Ectodermal cell (in vitro differentiated cells): ENCODE measurements around the gene TMUB1.

Experiments
- H3K27ac ChIP-seq: 2 replicates; pipeline ENCODE4 v1.7.0; 2013; ENCODE audit warnings: mild to moderate bottlenecking, low read depth, low read length; ENCODE audit not compliant: insufficient read depth, poor library complexity, severe bottlenecking
- H3K27me3 ChIP-seq: 2 replicates; pipeline ENCODE4 v1.7.0; 2013; ENCODE audit warnings: mild to moderate bottlenecking, low read length; ENCODE audit not compliant: insufficient read depth, control insufficient read depth, poor library complexity, severe bottlenecking
- H3K36me3 ChIP-seq: one replicate; pipeline ENCODE4 v1.7.0; 2013; ENCODE audit warnings: low read length; ENCODE audit not compliant: control insufficient read depth, insufficient read depth
- H3K4me1 ChIP-seq: one replicate; pipeline ENCODE4 v1.7.0; 2013; ENCODE audit warnings: low read length; ENCODE audit not compliant: control insufficient read depth, insufficient read depth
- H3K4me3 ChIP-seq: 2 replicates; pipeline ENCODE4 v1.7.0; 2013; ENCODE audit warnings: low read depth, low read length, control low read depth; ENCODE audit not compliant: insufficient read depth
- H3K9me3 ChIP-seq: 2 replicates; pipeline ENCODE4 v1.7.0; 2013; ENCODE audit warnings: mild to moderate bottlenecking, low read length, moderate library complexity; ENCODE audit not compliant: control insufficient read depth
- WGBS, 2 experiments: methylation state at CpG; one replicate each; pipeline ENCODE4 v1.1.7; 2013; ENCODE audit warnings: missing lambda C conversion rate in 2 of 2; 5-methylcytosine and 5-hydroxymethylcytosine counted together

The TMUB1 gene

DNA sequence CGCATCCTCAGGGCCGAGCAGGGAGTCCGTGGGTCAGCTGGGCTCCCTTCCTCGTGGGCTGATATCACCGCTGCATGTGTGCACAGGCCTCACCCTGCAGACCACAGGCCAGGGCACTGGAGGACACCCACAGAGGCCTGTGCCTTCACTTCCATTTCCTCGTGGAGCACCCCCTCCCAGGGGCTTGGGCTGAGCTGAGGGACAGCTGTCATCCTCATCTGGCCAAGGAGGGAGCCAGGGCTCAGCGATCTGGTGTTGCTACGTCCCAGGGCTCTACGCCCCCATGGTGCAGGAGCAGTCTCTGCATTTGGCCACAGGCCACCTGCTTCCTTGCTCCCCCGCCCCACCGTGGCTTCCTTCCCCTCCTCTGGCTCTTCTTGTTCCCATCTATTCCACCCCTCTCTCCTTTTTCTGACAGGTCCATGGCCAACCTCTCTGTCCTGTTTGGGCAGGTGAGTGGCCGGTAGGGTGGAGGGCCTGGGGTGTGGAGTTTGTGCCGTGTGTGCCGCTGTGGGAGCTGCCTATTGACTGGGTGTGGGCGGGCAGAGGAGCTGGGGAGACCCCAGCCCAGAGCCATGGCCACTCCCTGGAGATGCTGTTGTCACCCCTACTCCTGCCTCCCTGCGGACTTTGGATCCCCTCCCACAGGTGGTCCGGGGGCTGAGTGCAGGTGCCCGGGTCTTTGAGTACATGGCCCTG is 43.3 kb downstream of the TMUB1 start:
- Histone ChIP-seq H3K36me3 (no peaks in the 10 kb centered on the region), H3K9me3 (no peaks in the 10 kb centered on the region), H3K4me3 (no peak overlapping the region), H3K4me1 (no peaks in the 10 kb centered on the region), H3K27ac (no peak overlapping the region), H3K27me3 (no peaks in the 10 kb centered on the region)
- WGBS, 2 experiments: 87% methylated on average over 18 of the region's 18 CpGs

DNA sequence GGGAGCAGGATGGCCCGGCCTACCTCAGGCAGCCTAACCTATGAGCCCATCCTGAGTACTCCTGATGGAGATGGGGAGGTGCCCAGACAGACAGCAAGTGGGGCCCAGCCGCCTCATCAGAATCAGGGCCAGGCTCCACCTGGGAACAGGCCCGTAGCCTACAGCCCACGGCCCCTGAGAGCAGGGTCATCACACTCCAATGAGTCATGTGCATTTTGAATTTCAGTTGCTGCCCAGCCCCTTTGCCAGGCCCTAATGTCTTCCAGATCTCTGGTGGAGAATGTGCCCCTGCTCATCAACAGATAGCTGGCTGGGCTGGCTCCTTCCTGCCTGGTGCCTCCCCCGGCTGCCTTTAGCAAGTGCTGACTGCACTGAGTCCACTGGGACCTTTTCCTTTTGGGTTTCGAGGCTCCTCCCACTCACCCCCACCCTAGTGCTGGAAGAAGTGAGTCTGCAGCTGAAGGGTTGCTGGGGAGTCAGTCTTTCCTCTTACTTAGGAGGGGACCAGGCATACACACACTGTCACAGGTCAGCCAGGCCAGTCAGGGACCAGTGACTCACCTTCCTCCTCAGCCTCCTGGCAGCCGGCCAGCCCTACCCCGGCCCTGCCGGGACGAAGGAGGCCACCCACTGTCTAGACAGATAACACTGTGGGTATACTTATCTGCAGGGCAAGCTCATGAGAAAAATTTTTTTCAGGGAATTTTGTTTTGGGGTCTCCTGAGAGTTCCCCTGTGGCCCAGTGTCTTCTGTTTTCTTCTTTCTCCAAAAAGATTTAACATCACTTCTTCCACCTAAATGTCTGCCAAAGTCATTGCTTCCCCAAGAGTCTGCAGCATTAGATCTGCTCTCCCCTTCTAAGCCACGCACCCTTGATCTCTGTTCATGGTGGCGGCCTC is 44.1 kb downstream of the TMUB1 start:
- no peaks in the 10 kb centered on the region for H3K9me3 ChIP-seq
- H3K27ac ChIP-seq: no peak overlapping the region
- no peaks in the 10 kb centered on the region for H3K27me3 ChIP-seq
- no peak overlapping the region for H3K4me3 ChIP-seq
- no peaks in the 10 kb centered on the region for H3K36me3 ChIP-seq
- H3K4me1 ChIP-seq: no peaks in the 10 kb centered on the region
- 74 to 76% methylated on average over 12 of the region's 12 CpGs for WGBS, 2 experiments

DNA sequence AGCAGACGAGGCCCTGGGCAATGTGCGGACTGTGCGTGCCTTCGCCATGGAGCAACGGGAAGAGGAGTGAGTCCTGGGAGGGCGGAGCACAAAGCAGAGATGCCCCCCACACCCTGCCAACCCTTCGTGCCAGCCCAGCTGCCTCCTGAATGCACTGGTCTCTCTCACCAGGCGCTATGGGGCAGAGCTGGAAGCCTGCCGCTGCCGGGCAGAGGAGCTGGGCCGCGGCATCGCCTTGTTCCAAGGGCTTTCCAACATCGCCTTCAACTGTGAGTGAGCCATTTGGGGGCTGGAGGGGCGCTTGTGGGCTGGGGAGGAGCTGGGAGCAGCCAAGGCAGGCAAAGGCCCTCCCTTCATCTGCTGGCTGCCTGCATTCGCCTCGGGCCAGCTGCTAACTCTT is 47.4 kb downstream of the TMUB1 start:
- no peak overlapping the region for H3K27ac ChIP-seq
- WGBS, 2 experiments: 95 to 96% methylated on average over 17 of the region's 17 CpGs
- no peaks in the 10 kb centered on the region for H3K9me3 ChIP-seq
- no peaks in the 10 kb centered on the region for H3K27me3 ChIP-seq
- no peaks in the 10 kb centered on the region for H3K36me3 ChIP-seq
- H3K4me3 ChIP-seq: no peak overlapping the region
- no peaks in the 10 kb centered on the region for H3K4me1 ChIP-seq

DNA sequence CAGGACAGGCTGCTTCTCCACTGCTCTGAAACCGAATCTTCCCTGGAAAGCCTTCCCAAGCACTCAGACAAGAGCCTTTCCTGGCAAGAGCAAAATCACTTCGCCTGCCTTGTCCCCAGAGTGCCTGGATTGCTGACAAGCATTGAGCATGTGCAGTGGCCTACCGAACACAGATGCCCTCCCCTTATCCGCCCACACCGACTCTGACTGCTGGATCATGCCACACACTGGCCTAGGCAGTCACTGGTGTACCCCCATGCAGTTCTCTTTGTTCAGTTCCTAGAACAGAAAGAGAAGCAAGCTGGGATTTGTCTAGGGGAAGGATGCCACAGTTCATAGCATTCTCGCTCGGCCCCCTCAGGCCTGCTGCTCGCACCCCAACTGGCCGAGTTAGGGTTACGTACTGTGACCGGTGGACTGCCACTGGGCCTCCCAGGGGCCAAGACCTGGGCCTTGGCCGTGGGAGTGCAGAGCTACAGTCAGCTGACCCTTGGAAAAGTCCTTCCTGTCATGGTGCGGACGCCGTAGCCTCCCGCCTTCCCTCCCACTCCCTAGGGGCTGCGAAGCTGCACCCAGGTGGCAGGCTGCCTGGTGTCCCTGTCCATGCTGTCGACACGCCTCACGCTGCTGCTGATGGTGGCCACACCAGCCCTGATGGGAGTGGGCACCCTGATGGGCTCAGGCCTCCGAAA is 48.1 kb downstream of the TMUB1 start:
- WGBS, 2 experiments: 92 to 93% methylated on average over 21 of the region's 21 CpGs
- Histone ChIP-seq H3K27ac (no peak overlapping the region), H3K4me3 (no peak overlapping the region), H3K27me3 (no peaks in the 10 kb centered on the region), H3K36me3 (no peaks in the 10 kb centered on the region), H3K9me3 (no peaks in the 10 kb centered on the region), H3K4me1 (no peaks in the 10 kb centered on the region)

DNA sequence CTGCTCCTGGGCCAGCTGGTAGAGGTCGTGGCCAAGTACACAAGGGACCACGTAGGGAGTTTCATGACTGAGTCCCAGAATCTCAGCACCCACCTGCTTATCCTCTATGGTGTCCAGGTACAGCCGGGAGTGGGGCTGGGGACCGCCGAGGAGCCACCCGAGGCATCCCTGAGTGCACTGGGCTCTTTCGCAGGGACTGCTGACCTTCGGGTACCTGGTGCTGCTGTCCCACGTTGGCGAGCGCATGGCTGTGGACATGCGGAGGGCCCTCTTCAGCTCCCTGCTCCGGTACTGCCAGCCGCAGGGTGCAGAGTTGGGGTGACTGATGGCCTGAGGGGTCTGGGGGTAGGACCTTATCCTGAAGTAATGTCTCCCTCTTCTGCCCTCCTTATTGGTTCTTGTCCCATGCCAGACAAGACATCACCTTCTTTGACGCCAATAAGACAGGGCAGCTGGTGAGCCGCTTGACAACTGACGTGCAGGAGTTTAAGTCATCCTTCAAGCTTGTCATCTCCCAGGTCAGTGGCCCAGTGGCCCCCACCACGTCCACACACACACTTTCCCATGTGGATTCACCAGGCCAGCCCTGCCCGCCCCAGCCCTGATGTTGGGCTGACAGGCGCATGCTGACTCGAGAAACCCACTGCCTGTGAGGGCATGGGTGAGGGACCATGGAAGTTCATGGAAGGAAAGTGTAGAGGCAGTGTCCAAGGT is 48.8 kb downstream of the TMUB1 start:
- Histone ChIP-seq H3K27me3 (no peaks in the 10 kb centered on the region), H3K4me3 (no peak overlapping the region), H3K36me3 (no peaks in the 10 kb centered on the region), H3K4me1 (no peaks in the 10 kb centered on the region), H3K9me3 (no peaks in the 10 kb centered on the region), H3K27ac (no peak overlapping the region)
- 94 to 95% methylated on average over 21 of the region's 21 CpGs for WGBS, 2 experiments

DNA sequence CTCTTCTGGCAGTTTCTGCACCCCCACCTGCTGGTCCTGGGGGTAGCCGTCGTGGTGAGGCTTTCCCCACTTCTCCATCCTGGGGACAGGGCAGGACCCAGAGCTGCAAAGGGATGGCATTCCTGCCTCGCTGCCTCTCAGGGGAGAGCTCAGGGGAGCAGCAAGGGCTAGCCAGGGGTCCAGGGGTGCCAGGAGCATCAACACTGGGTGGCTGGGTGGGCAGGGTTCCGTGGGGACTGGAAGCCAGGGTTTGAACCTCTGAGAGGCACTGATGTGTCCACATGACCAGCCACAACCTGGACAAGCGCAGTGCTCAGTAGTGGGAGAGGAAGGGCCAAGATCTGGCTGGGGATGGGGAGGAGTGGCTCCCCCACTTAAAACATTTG is 49.4 kb downstream of the TMUB1 start:
- 90% methylated on average over 5 of the region's 5 CpGs for WGBS, 2 experiments
- Histone ChIP-seq H3K9me3 (no peaks in the 10 kb centered on the region), H3K36me3 (no peaks in the 10 kb centered on the region), H3K27ac (no peak overlapping the region), H3K4me1 (no peaks in the 10 kb centered on the region), H3K4me3 (no peak overlapping the region), H3K27me3 (no peaks in the 10 kb centered on the region)

DNA sequence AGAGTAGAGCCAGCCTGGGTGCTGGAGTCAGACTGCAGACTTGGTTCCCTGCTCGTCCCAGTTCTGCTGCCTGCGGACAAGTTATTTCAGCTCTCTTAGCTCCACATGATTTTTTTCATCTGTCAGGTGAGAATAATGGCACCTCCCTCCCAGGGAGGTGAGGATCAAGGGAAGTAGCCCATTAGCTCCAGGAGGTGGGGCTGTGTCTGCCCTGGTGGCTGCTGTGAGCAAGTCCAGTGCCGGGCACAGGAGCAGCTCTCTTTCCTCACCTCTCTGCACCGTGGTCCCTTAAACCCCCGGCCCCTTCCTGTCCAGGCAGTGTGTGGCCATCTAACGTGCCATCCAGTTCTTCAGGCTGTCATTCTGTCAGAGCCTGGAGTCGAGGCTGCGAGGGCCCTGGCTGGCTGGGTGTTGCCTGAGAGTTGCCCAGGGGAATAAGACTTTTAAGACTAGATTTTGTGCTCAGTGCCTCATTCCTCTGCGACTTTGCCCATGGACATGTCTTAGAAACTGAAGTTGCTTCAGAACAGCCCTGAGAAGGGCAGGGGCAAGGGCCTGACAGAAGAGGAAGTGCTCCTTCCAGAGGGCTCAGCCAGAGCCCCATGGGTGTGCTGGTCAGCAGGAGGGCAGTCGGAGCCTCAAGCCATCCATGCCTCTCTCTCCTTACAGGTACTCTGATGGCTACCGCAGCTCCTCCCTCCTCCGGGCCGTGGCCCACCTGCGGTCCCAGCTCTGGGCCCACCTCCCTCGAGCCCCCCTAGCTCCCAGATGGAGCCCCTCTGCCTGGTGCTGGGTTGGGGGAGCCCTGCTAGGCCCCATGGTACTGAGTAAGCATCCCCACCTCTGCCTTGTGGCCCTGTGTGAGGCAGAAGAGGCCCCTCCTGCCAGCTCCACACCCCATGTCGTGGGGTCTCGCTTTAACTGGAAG is 50.1 kb downstream of the TMUB1 start:
- WGBS, 2 experiments: 90 to 91% methylated on average over 17 of the region's 17 CpGs
- Histone ChIP-seq H3K4me1 (no peaks in the 10 kb centered on the region), H3K27me3 (no peaks in the 10 kb centered on the region), H3K4me3 (no peak overlapping the region), H3K9me3 (no peaks in the 10 kb centered on the region), H3K27ac (no peak overlapping the region), H3K36me3 (no peaks in the 10 kb centered on the region)
